CD4-positive, alpha-beta T cell (primary cell): ENCODE measurements around the gene SF3B2. TPM values are rescaled to one million over a fixed set of nuclear protein-coding genes. Genes with fewer than 3 reads are reported as not detected.

Experiments
- ATAC-seq: fragments of 200-7000 bp; cut with Tn5 transposase; one replicate; pipeline ENCODE4 v1.10.0; 2022; ENCODE audit warnings: mild to moderate bottlenecking; ENCODE audit not compliant: poor library complexity
- CTCF ChIA-PET: fragments of 350-600 bp; sonication (Branson Sonifier 250); formaldehyde crosslinking; loops from one replicate; lab custom pipeline; 2021; ENCODE audit warnings: antibody characterized with exemption, inconsistent platforms; lab: Charles Lee
- POLR2A ChIA-PET: fragments of 350-600 bp; sonication (Branson Sonifier 250); formaldehyde crosslinking; loops from one replicate; lab custom pipeline; 2021; ENCODE audit warnings: antibody characterized with exemption, inconsistent platforms; lab: Charles Lee
- DNase-seq, 14 experiments: peaks; one replicate each; pipeline ENCODE4 v3.0.0-alpha.2; 2013 to 2020; ENCODE audit warnings: mixed read lengths in 2 of 14
- H3K27ac ChIP-seq, 2 donors: one replicate each; pipeline versions ENCODE4 v1.5.1 to v1.7.0; 2013; ENCODE audit warnings: low read length in 2 of 2, low read depth in 1 of 2, mild to moderate bottlenecking in 1 of 2
- H3K27me3 ChIP-seq, 2 experiments: 1 replicate in 1 of 2; 2 replicates in 1 of 2; pipeline versions ENCODE4 v1.6.1 to v1.7.0; 2013; ENCODE audit warnings: low read length in 2 of 2, control low read depth in 1 of 2, mild to moderate bottlenecking in 1 of 2, moderate library complexity in 1 of 2; ENCODE audit not compliant: insufficient read depth in 2 of 2, control insufficient read depth in 1 of 2
- H3K36me3 ChIP-seq: one replicate; pipeline ENCODE4 v1.6.1; 2013; ENCODE audit warnings: low read length, control low read depth; ENCODE audit not compliant: insufficient read depth
- H3K4me1 ChIP-seq: one replicate; pipeline ENCODE4 v1.6.1; 2013; ENCODE audit warnings: low read length, control low read depth; ENCODE audit not compliant: insufficient read depth
- H3K4me3 ChIP-seq: one replicate; pipeline ENCODE4 v1.5.1; 2013; ENCODE audit warnings: mild to moderate bottlenecking, low read length, moderate library complexity
- H3K9me3 ChIP-seq, 2 experiments: 1 replicate in 1 of 2; 2 replicates in 1 of 2; pipeline versions ENCODE4 v1.6.1 to v1.7.0; 2013; ENCODE audit warnings: low read length in 2 of 2, mild to moderate bottlenecking in 2 of 2, control low read depth in 1 of 2, moderate library complexity in 1 of 2; ENCODE audit not compliant: control insufficient read depth in 1 of 2, insufficient read depth in 1 of 2
- H3K27ac Mint-ChIP-seq: one replicate; pipeline ENCODE4 v1.8.0; 2020; ENCODE audit warnings: mixed read lengths
- H3K27me3 Mint-ChIP-seq: one replicate; pipeline ENCODE4 v1.8.0; 2021; ENCODE audit warnings: mixed read lengths
- H3K36me3 Mint-ChIP-seq: one replicate; pipeline ENCODE4 v1.8.0; 2021; ENCODE audit warnings: low read depth, mixed read lengths
- H3K4me1 Mint-ChIP-seq: one replicate; pipeline ENCODE4 v1.8.0; 2021; ENCODE audit warnings: low read depth, mixed read lengths
- H3K4me3 Mint-ChIP-seq: one replicate; pipeline ENCODE4 v1.8.0; 2020; ENCODE audit warnings: mild to moderate bottlenecking, mixed read lengths
- H3K9me3 Mint-ChIP-seq: one replicate; pipeline ENCODE4 v1.8.0; 2020; ENCODE audit warnings: mixed read lengths
- CTCF ChIP-seq: fragments of 200-600 bp; IDR thresholded peaks from one replicate; pipeline ENCODE4 v1.8.0; 2022; ENCODE audit warnings: antibody characterized with exemption, mild to moderate bottlenecking
- intact Hi-C, 2 experiments: fragments of 100-400 bp; cut with DNase I in 1 of 2; cut with micrococcal nuclease in 1 of 2; formaldehyde crosslinking; loops; one replicate each; pipeline versions ENCODE4 v1.15.1 to v1.9.0; 2023 to 2025; cut with DNase I, micrococcal nuclease
- total RNA-seq, 174 experiments: library from RNA in 2 of 174; stranded (reverse) in 2 of 174; gene quantifications; one replicate each; pipeline ENCODE4 v1.2.3 and lab custom pipeline; 2021 to 2026

Gene SF3B2
- total RNA-seq, 2 experiments from 2014 or later, result 182 to 196 TPM

DNA sequence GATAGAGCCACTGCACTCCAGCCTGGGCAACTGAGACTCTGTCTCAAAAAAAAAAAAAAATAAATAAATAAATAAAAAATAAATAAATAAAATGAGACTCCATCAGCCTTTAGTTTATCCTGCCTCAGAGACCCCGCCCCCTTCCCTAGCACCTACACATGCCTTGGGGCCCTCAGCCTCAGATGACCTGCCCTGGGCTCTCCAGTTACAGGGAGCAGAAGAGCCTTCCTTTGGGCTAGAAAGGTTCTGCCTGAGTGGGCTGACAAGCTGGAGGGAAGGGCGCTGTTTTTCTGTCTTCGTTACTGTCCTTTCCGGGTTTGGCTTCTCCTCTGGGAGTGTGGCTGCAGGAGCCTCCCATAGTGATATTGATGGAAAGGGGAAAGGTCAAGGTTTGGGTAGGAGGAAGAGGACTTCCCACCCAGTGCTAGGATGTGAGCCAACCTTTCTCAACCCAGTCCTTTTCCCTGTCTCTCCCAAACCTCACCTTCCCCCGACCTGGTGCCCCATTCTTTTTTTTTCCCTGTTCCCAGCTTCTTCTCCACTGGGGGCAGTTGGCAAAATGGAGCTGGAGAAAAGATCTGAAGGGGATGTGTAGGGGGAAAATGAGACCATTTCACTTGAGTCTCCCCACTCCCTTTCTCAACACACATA lies 1.5 kb upstream of the SF3B2 start:
- Mint-ChIP-seq H3K36me3 (peaks cover 38% of the 10 kb centered on the region), H3K4me3 (peak overlapping the region; percentile 100), H3K4me1 (peaks cover 37% of the 10 kb centered on the region), H3K27me3 (peaks cover 5% of the 10 kb centered on the region), H3K27ac (peak overlapping the region; percentile 97), H3K9me3 (no peaks in the 10 kb centered on the region)
- Histone ChIP-seq H3K27me3 (no peaks in the 10 kb centered on the region), H3K9me3 (no peaks in the 10 kb centered on the region), H3K4me1 (peaks cover 44% of the 10 kb centered on the region), H3K4me3 (no peak overlapping the region), H3K27ac (peak overlapping the region in 1 of 2 donors; percentile 47), H3K36me3 (peaks cover 22% of the 10 kb centered on the region)
- TF ChIP-seq CTCF, result no peak
- no peak for ATAC-seq
- ChIA-PET CTCF (interaction anchor here (1.3 to 1.4 kb wide), 2 partner anchors 48 to 84 kb away, joined by 3 to 4 read pairs; partner anchors contain the start of genes BANF1 and EIF1AD), POLR2A (interaction anchor here (1.2 kb wide), 2 partner anchors 20 to 330 kb away, joined by 3 read pairs; partner anchors contain the start of gene RNASEH2C)
- DNase-seq, result peak in 1 of 14 experiments; percentile 30
- intact Hi-C loops, result loop anchor here in 1 of 2 experiments (5.0 kb wide), 2 partner anchors 133 to 217 kb away; partner anchors contain the start of genes C11orf68, DRAP1 and RAB1B

- H3K4me1 ChIP-seq, result peaks cover 43% of the 10 kb centered on the region
- Mint-ChIP-seq H3K36me3 (peaks cover 44% of the 10 kb centered on the region), H3K27ac (peak overlapping the region; percentile 97), H3K27me3 (peaks cover 5% of the 10 kb centered on the region), H3K4me3 (peak overlapping the region; percentile 100), H3K9me3 (no peaks in the 10 kb centered on the region), H3K4me1 (peaks cover 37% of the 10 kb centered on the region)
- ChIA-PET POLR2A (interaction anchor here (1.2 to 1.9 kb wide), 9 partner anchors 11 to 331 kb away, joined by 3 to 19 read pairs (median 6); partner anchors contain the start of genes PACS1 and RNASEH2C), CTCF (interaction anchor here (1.2 to 1.4 kb wide), 3 partner anchors 20 to 84 kb away, joined by 3 to 4 read pairs (median 3); partner anchors contain the start of genes BANF1 and EIF1AD)
- ATAC-seq, result no peak
- peak overlapping the region; percentile 100 for H3K4me3 ChIP-seq
- H3K9me3 ChIP-seq, result no peaks in the 10 kb centered on the region
- H3K27me3 ChIP-seq, result no peaks in the 10 kb centered on the region
- H3K36me3 ChIP-seq, result peaks cover 29% of the 10 kb centered on the region
- intact Hi-C loops, result loop anchor here in 1 of 2 experiments (5.0 kb wide), 2 partner anchors 134 to 216 kb away; partner anchors contain the start of genes C11orf68, DRAP1 and RAB1B
- TF ChIP-seq CTCF, result no peak
- H3K27ac ChIP-seq, result peak overlapping the region; percentile 66 to 78
- no peak for DNase-seq
These were observed 796 bp upstream of the SF3B2 start for GRCh38 chr11:66051371-66051765.

GRCh38 chr11:66052664-66052982 lies 459 bp downstream of the SF3B2 start:
- Histone ChIP-seq H3K36me3 (peaks cover 41% of the 10 kb centered on the region), H3K27me3 (no peaks in the 10 kb centered on the region), H3K4me3 (peak overlapping the region; percentile 100), H3K27ac (peak overlapping the region; percentile 66 to 90), H3K9me3 (no peaks in the 10 kb centered on the region), H3K4me1 (peaks cover 43% of the 10 kb centered on the region)
- no peak for TF ChIP-seq CTCF
- DNase-seq (no peak), ATAC-seq (no peak)
- peaks cover 5% of the 10 kb centered on the region for H3K27me3 Mint-ChIP-seq
- peaks cover 56% of the 10 kb centered on the region for H3K36me3 Mint-ChIP-seq
- CTCF ChIA-PET, result interaction anchor here (1.1 to 1.5 kb wide), 6 partner anchors 9 to 341 kb away, joined by 3 to 8 read pairs (median 3); partner anchors contain the start of genes FIBP and KAT5
- peak overlapping the region; percentile 100 for H3K4me3 Mint-ChIP-seq
- H3K27ac Mint-ChIP-seq, result peak overlapping the region; percentile 97
- peaks cover 37% of the 10 kb centered on the region for H3K4me1 Mint-ChIP-seq
- intact Hi-C loops, result loop anchor here (1.0 to 5.0 kb wide), 5 partner anchors 16 to 215 kb away; partner anchors contain the start of genes BANF1 (in 1 of the 2), C11orf68 (in 1 of the 2), DRAP1 (in 1 of the 2) and EIF1AD (in 1 of the 2)
- POLR2A ChIA-PET, result interaction anchor here (0.7 to 1.9 kb wide), 18 partner anchors 10 to 438 kb away, joined by 3 to 19 read pairs (median 6); partner anchors contain the start of genes AP5B1, BANF1, CCDC85B and EIF1AD
- no peaks in the 10 kb centered on the region for H3K9me3 Mint-ChIP-seq
